IMR-90 (cell line): ENCODE measurements around the gene GTF2F2. TPM values are rescaled to one million over a fixed set of nuclear protein-coding genes. Genes with fewer than 3 reads are reported as not detected.

Source experiments
- ATAC-seq: fragments of 200-7000 bp; cut with Tn5 transposase; 2 replicates; pipeline ENCODE4 v1.9.1; 2020; ENCODE audit warnings: low read depth, mild to moderate bottlenecking, moderate library complexity
- BruUV-seq: library from RNA; stranded (reverse); fragments of 400-500 nt; replicated peaks from 2 replicates; lab custom pipeline; 2021; lab: Mats Ljungman, UMichigan
- CTCF ChIA-PET: fragments of 300-600 bp; formaldehyde crosslinking; extraction: SDS; loops from one replicate; lab custom pipeline; 2021; ENCODE audit warnings: antibody characterized with exemption; lab: Yijun Ruan, JAX
- POLR2A ChIA-PET: fragments of 300-600 bp; sonication (Branson Sonifier 250); formaldehyde crosslinking; loops from one replicate; lab custom pipeline; 2022; ENCODE audit warnings: antibody characterized with exemption; ENCODE audit not compliant: unreplicated experiment; lab: Charles Lee
- DNase-seq: peaks from one replicate; pipeline ENCODE4 v3.0.0; 2013
- H2AFZ ChIP-seq: replicated peaks from 2 replicates; pipeline ENCODE3; 2013; ENCODE audit warnings: low read length, mild to moderate bottlenecking; ENCODE audit not compliant: poor library complexity
- H2AK5ac ChIP-seq: 2 replicates; pipeline ENCODE4 v1.6.1; 2013; ENCODE audit warnings: low read depth, low read length, inconsistent platforms
- H2AK9ac ChIP-seq: replicated peaks from 2 replicates; pipeline ENCODE3; 2013; ENCODE audit warnings: mild to moderate bottlenecking, low read depth, low read length, moderate library complexity; ENCODE audit not compliant: poor library complexity
- H2BK120ac ChIP-seq: 2 replicates; pipeline ENCODE4 v1.6.1; 2013; ENCODE audit warnings: low read depth, low read length, inconsistent platforms
- H2BK15ac ChIP-seq: 3 replicates; pipeline ENCODE4 v1.6.1; 2013; ENCODE audit warnings: low read depth, low read length, inconsistent platforms
- H2BK20ac ChIP-seq: 2 replicates; pipeline ENCODE4 v1.6.1; 2013; ENCODE audit warnings: low read depth, mild to moderate bottlenecking, inconsistent platforms, low read length, moderate library complexity
- H2BK5ac ChIP-seq: 2 replicates; pipeline ENCODE4 v1.6.1; 2013; ENCODE audit warnings: mild to moderate bottlenecking, low read depth, low read length, inconsistent platforms; ENCODE audit not compliant: poor library complexity, severe bottlenecking
- H3K14ac ChIP-seq: replicated peaks from 2 replicates; pipeline ENCODE4 v1.6.1; 2013; ENCODE audit warnings: low read depth, low read length, inconsistent platforms
- H3K18ac ChIP-seq: 2 replicates; pipeline ENCODE4 v1.6.1; 2013; ENCODE audit warnings: low read depth, low read length, control low read depth
- H3K23ac ChIP-seq: 2 replicates; pipeline ENCODE4 v1.6.1; 2013; ENCODE audit warnings: low read depth, low read length, inconsistent platforms
- H3K27ac ChIP-seq: 2 replicates; pipeline ENCODE4 v1.5.1; 2013; ENCODE audit warnings: mild to moderate bottlenecking, control low read depth, low read length; ENCODE audit not compliant: insufficient read depth
- H3K27me3 ChIP-seq: 2 replicates; pipeline ENCODE4 v1.6.1; 2013; ENCODE audit warnings: low read length; ENCODE audit not compliant: control insufficient read depth, insufficient read depth
- H3K36me3 ChIP-seq: 2 replicates; pipeline ENCODE4 v1.6.1; 2013; ENCODE audit warnings: low read length, mixed read lengths; ENCODE audit not compliant: control insufficient read depth, insufficient read depth
- H3K4ac ChIP-seq: 2 replicates; pipeline ENCODE4 v1.6.1; 2013; ENCODE audit warnings: low read depth, low read length, inconsistent platforms
- H3K4me1 ChIP-seq: 2 replicates; pipeline ENCODE4 v1.6.1; 2013; ENCODE audit warnings: low read length, mixed read lengths; ENCODE audit not compliant: control insufficient read depth, insufficient read depth
- H3K4me2 ChIP-seq: 2 replicates; pipeline ENCODE4 v1.6.1; 2013; ENCODE audit warnings: low read depth, mild to moderate bottlenecking, control low read depth, low read length, moderate library complexity
- H3K4me3 ChIP-seq: 2 replicates; pipeline ENCODE4 v1.5.1; 2013; ENCODE audit warnings: low read depth, mild to moderate bottlenecking, control low read depth, low read length, moderate library complexity; ENCODE audit not compliant: insufficient read depth
- H3K56ac ChIP-seq: 2 replicates; pipeline ENCODE4 v1.6.1; 2013; ENCODE audit warnings: low read length, inconsistent platforms; ENCODE audit not compliant: insufficient read depth; ENCODE audit errors: extremely low read depth
- H3K79me1 ChIP-seq, 2 experiments: 2 replicates each; pipeline ENCODE4 v1.6.1; 2013; ENCODE audit warnings: low read length in 2 of 2, inconsistent platforms in 1 of 2, low read depth in 1 of 2
- H3K9ac ChIP-seq: 2 replicates; pipeline ENCODE4 v1.6.1; 2013; ENCODE audit warnings: low read depth, low read length, control low read depth
- H3K9me1 ChIP-seq: 2 replicates; pipeline ENCODE4 v1.6.1; 2013; ENCODE audit warnings: low read length, inconsistent platforms; ENCODE audit not compliant: insufficient read depth
- H3K9me3 ChIP-seq: 2 replicates; pipeline ENCODE4 v1.6.1; 2013; ENCODE audit warnings: low read length; ENCODE audit not compliant: control insufficient read depth, insufficient read depth
- H4K20me1 ChIP-seq: 2 replicates; pipeline ENCODE4 v1.6.1; 2013; ENCODE audit warnings: low read length, inconsistent platforms; ENCODE audit not compliant: insufficient read depth
- H4K5ac ChIP-seq: 2 replicates; pipeline ENCODE4 v1.6.1; 2013; ENCODE audit warnings: mild to moderate bottlenecking, low read depth, low read length, control low read depth
- H4K8ac ChIP-seq, 2 experiments: 2 replicates each; pipeline ENCODE4 v1.6.1; 2013; ENCODE audit warnings: low read depth in 2 of 2, low read length in 2 of 2, control low read depth in 1 of 2, inconsistent platforms in 1 of 2
- H4K91ac ChIP-seq: 2 replicates; pipeline ENCODE4 v1.6.1; 2013; ENCODE audit warnings: low read depth, low read length, inconsistent platforms; ENCODE audit not compliant: insufficient read depth
- MAZ ChIP-seq: IDR thresholded peaks from 2 replicates; pipeline ENCODE4 v1.6.1; 2012; ENCODE audit warnings: low read depth, mild to moderate bottlenecking, low read length, improper control_type of control experiment, moderate library complexity, borderline replicate concordance
- WGBS, 2 experiments: methylation state at CpG; one replicate each; pipeline versions ENCODE4 v1.1.5 to v1.1.7; 2013; ENCODE audit warnings: missing lambda C conversion rate in 2 of 2; ENCODE audit not compliant: insufficient read length in 1 of 2; ENCODE audit errors: extremely low coverage in 2 of 2; 5-methylcytosine and 5-hydroxymethylcytosine counted together
- dilution Hi-C: fragments of 300-500 bp; cut with HindIII; formaldehyde crosslinking; loops from one replicate; pipeline ENCODE4 v1.14.3; 2018; ENCODE audit warnings: low sequenced_read_pairs; ENCODE audit not compliant: unreplicated experiment
- in situ Hi-C: fragments of 300-500 bp; cut with MboI; formaldehyde crosslinking; loops from 3 replicates; pipeline ENCODE4 v1.14.3; 2019; ENCODE audit warnings: low sequenced_read_pairs, inconsistent platforms, mixed read lengths
- intact Hi-C: fragments of 100-400 bp; cut with micrococcal nuclease; formaldehyde crosslinking; loops from 2 replicates; pipeline ENCODE4 v1.10.0; 2022
- polyA plus RNA-seq, 3 experiments: library from polyadenylated mRNA; depleted of rRNA; stranded (reverse); fragments of >200 nt; gene quantifications; 2 replicates each; pipeline ENCODE4 v1.2.3, GENCODE V29; 2012; ENCODE audit warnings: low replicate concordance in 1 of 3
- total RNA-seq: library from RNA; depleted of rRNA; stranded (reverse); fragments of >200 nt; gene quantifications from 2 replicates; pipeline ENCODE4 v1.2.3, GENCODE V29; 2012

The GTF2F2 gene
- total and polyA plus RNA-seq, 2 of the 4 experiments (the other 2 are of a cell fraction) = 16.5 to 21.0 TPM

DNA sequence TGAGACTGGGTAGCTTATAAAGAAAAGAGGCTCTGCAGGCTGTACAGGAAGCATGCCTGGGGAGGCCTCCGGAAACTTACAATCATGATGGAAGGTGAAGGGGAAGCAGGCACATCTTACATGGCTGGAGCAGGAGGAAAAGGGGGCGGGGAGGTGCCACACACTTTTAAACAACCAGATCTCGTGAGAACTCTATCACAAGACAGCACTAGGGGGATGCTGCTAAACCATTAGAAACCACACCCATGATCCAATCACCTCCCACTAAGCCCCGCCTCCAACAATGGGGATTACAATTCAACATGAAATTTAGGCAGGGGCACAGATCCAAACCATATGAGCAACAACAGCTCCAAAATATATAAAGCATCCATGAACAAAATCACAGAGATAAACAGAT, 46.5 kb upstream of the GTF2F2 start:
- no peak overlapping the region for H2AFZ ChIP-seq
- H3K36me3 ChIP-seq = no peaks in the 10 kb centered on the region
- H3K4ac ChIP-seq = no peak overlapping the region
- no peaks in the 10 kb centered on the region for H3K79me1 ChIP-seq
- H4K20me1 ChIP-seq = no peaks in the 10 kb centered on the region
- dilution Hi-C loops = no loop called here
- intact Hi-C loops = no loop called here
- POLR2A ChIA-PET = no interaction called here
- no peak overlapping the region for H3K14ac ChIP-seq
- CTCF ChIA-PET = no interaction called here
- no CpG with 5 or more reads among the region's 4 CpGs for WGBS, 2 experiments
- no peak overlapping the region for H4K8ac ChIP-seq
- no peak overlapping the region for H2AK9ac ChIP-seq
- peaks cover 3% of the 10 kb centered on the region; the same call in 1 of the 2 replicates for H3K9me3 ChIP-seq
- H3K9me1 ChIP-seq = no peaks in the 10 kb centered on the region
- in situ Hi-C loops = no loop called here
- no peak overlapping the region for H2AK5ac ChIP-seq
- no peak overlapping the region for H3K18ac ChIP-seq
- no peak for TF ChIP-seq MAZ
- H2BK5ac ChIP-seq = no peak overlapping the region
- H3K23ac ChIP-seq = no peak overlapping the region
- peaks cover under 1% of the 10 kb centered on the region; the same call in 1 of the 2 replicates for H3K27me3 ChIP-seq
- H3K4me3 ChIP-seq = no peak overlapping the region
- no peak overlapping the region for H2BK20ac ChIP-seq
- H3K4me1 ChIP-seq = no peaks in the 10 kb centered on the region
- no peak for DNase-seq
- no peak overlapping the region for H4K91ac ChIP-seq
- H2BK15ac ChIP-seq = no peak overlapping the region
- no peak overlapping the region for H3K9ac ChIP-seq
- no peak overlapping the region for H3K27ac ChIP-seq
- no peak overlapping the region for H3K56ac ChIP-seq
- no TSS peak for BruUV-seq
- no peak overlapping the region for H2BK120ac ChIP-seq
- no peak for ATAC-seq
- no peak overlapping the region for H3K4me2 ChIP-seq
- H4K5ac ChIP-seq = no peak overlapping the region
